ENCODE data around the gene PLA2G6.

The PLA2G6 gene

GRCh38 chr22:38067761-38068360, 113.8 kb downstream of the PLA2G6 start:
- no peak for DNase-seq

DNA sequence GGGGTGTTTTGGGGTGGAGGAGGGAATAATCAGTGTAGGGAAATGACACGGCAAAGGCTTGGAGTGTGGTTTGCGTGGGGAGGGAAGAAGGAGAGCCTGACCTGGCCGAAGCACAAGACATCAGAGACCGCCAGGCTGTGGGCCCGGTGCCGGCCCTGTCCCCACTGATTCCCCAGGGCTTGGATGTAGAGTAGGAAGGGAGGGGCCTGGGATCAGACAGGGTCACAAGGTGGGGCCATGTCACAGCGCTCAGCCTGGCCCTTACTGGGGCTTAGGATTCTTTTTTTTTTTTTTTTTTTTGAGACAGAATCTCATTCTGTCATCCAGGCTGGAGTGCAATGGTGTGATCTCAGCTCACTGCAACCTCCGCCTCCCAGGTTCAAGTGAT, 114.6 kb downstream of the PLA2G6 start:
- DNase-seq, result no peak

DNA sequence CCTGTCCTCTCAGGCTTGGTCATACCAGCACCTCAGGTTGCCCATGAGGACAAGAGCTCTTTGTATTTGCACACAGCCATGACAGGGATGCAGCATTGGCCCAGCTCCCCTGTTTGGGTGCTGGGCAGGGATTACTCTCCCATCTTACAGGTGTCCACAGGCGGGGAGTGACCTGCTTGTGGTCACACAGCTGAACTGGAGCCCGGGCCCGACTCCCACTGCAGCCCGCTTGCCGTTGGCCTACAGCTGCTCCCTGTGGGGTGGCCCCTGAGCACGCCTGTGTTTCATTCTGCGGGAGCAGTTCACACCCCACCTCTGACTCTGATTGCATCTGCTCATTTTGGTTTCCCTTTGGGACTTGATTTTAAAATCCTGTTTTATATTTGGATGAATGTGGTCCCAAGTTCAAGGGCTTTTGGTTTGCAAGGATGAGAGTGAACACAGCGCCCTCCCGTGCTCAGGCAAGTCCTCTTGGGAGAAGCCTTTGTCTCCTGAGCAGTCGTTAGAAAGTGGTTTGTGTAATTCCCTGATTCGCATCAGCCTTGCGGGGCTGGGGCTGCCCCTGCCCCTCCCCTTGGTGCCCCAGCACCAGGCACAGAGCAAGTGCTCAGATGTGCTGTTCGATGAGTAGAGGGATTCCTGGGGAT, 115.1 kb downstream of the PLA2G6 start:
- no peak for DNase-seq

DNA sequence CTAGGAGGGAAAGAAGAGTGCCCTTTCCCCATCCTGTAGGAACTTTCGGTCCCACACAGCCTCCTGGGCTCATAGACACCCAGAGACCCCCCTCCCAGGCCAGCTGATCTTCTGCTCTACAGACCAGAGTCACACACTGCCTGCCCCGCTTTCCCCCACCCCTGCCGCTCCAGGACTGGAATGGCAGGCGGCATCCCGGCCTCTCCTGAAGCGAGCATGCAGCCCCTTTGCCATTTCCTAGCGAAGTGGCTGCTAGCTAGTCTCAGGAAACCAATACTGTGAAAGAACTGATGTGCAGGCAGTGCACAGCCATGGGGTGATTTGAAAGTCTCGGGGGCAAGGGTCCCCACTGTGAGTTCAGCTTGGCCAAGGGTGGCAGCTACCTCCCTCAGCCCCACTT, 116.1 kb downstream of the PLA2G6 start:
- DNase-seq, result no peak

DNA sequence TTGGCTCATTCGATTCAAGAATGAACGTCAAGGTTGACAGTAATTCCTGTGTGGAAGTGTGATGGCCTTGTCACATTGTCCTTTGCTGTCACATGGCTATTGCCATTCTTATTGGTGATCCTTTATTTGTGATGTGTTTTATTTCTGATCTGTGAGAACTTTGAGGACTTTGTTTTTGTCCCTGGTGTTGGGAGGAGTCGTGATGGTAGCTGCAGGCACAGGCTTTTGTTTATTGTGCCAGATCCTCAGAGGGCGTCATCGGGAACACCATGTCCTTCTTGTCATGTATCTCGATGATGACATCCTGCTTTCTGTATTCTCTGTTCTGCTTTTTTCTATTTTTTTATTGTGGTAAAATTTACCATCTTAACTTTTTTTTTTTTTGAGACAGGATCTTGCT, 118.8 kb downstream of the PLA2G6 start:
- no peak for DNase-seq

All from NCI-H510A (cell line).